Epithelial cell of esophagus (primary cell): ENCODE measurements around the gene IL27RA.
A peak's percentile ranks its signal among the peaks of the same experiment; 100 is the strongest.

ENCODE experiments used
- DNase-seq: peaks from one replicate; pipeline ENCODE4 v3.0.0; 2010; ENCODE audit warnings: low read depth
- H3K4me3 ChIP-seq: 2 replicates; pipeline ENCODE4 v1.5.1; 2011; ENCODE audit warnings: mild to moderate bottlenecking, low read length, control low read depth
- CTCF ChIP-seq: IDR thresholded peaks from 2 replicates; pipeline ENCODE4 v1.5.1; 2011; ENCODE audit warnings: low read depth, mild to moderate bottlenecking, low read length, control low read depth, inconsistent platforms; ENCODE audit not compliant: insufficient read depth; ENCODE audit errors: missing control alignments

The IL27RA gene

GRCh38 chr19:14031719-14032480, at the start of gene IL27RA:
IL27RA (plus strand) TSS chr19:14031762; CDS start chr19:14031873, 111 bp downstream.
- peak within 1 kb of the TSS; percentile 51 for H3K4me3 ChIP-seq
- peak; percentile 56 for TF ChIP-seq CTCF
- peak; percentile 51 for DNase-seq

GRCh38 chr19:13981988-13982501, 49.5 kb upstream of the IL27RA start:
- no peak for DNase-seq
- H3K4me3 ChIP-seq, result no peak overlapping the region
- no peak for TF ChIP-seq CTCF

GRCh38 chr19:13982773-13983172, 48.8 kb upstream of the IL27RA start:
- no peak for DNase-seq
- no peak overlapping the region for H3K4me3 ChIP-seq

GRCh38 chr19:13983213-13983889, 48.2 kb upstream of the IL27RA start:
- no peak for DNase-seq
- H3K4me3 ChIP-seq, result no peak overlapping the region

More at GRCh38 chr19:13982773-13983172, 48.8 kb upstream of the IL27RA start:
- no peak for TF ChIP-seq CTCF

GRCh38 chr19:13984186-13984585, 47.4 kb upstream of the IL27RA start:
- no peak overlapping the region for H3K4me3 ChIP-seq
- no peak for TF ChIP-seq CTCF
- DNase-seq, result no peak

More at GRCh38 chr19:13983213-13983889, 48.2 kb upstream of the IL27RA start:
- TF ChIP-seq CTCF, result no peak

- H3K4me3 ChIP-seq, result no peak overlapping the region
- DNase-seq, result no peak
- TF ChIP-seq CTCF, result no peak
These were observed 46.5 kb upstream of the IL27RA start for GRCh38 chr19:13984875-13985741.
